ELR (cell line): Measurements from ENCODE around the gene ZNFX1.

Experiments
- DNase-seq: peaks from one replicate; pipeline ENCODE4 v3.0.0-alpha.2; 2015; ENCODE audit warnings: low read depth

The ZNFX1 gene

GRCh38 chr20:49292010-49292409 is 14.2 kb upstream of the ZNFX1 start:
- no peak for DNase-seq

- peak; percentile 36 for DNase-seq
These were observed 13.3 kb upstream of the ZNFX1 start for GRCh38 chr20:49291200-49291599.

GRCh38 chr20:49290608-49291191 is 12.8 kb upstream of the ZNFX1 start:
- no peak for DNase-seq

- peak; percentile 58 for DNase-seq
These were observed 11.2 kb upstream of the ZNFX1 start for GRCh38 chr20:49288784-49289696.

GRCh38 chr20:49288250-49288751 is 10.4 kb upstream of the ZNFX1 start:
- DNase-seq: peak; percentile 21

GRCh38 chr20:49287555-49288249 is 9.8 kb upstream of the ZNFX1 start:
- DNase-seq: peak; percentile 85

GRCh38 chr20:49286689-49287551 is 9.1 kb upstream of the ZNFX1 start:
- DNase-seq: peak; percentile 66

- DNase-seq: peak; percentile 23
These were observed 8.1 kb upstream of the ZNFX1 start for GRCh38 chr20:49285813-49286494.

- peak; percentile 32 for DNase-seq
These were observed 7.4 kb upstream of the ZNFX1 start for GRCh38 chr20:49285233-49285668.

GRCh38 chr20:49284818-49285217 is 7.0 kb upstream of the ZNFX1 start:
- no peak for DNase-seq

- peak; percentile 40 for DNase-seq
These were observed 6.1 kb upstream of the ZNFX1 start for GRCh38 chr20:49283703-49284625.

- no peak for DNase-seq
These were observed 5.4 kb upstream of the ZNFX1 start for GRCh38 chr20:49283176-49283702.

- DNase-seq: peak; percentile 42
These were observed 4.8 kb upstream of the ZNFX1 start for GRCh38 chr20:49282584-49283171.

GRCh38 chr20:49281913-49282467 is 4.1 kb upstream of the ZNFX1 start:
- DNase-seq: no peak

GRCh38 chr20:49281059-49281912 is 3.4 kb upstream of the ZNFX1 start:
- DNase-seq: peak; percentile 69

- peak; percentile 39 for DNase-seq
These were observed 2.7 kb upstream of the ZNFX1 start for GRCh38 chr20:49280463-49281058.

- peak; percentile 56 for DNase-seq
These were observed 2.0 kb upstream of the ZNFX1 start for GRCh38 chr20:49279677-49280462.
